ENCODE measurements around the gene FANCD2OS. TPM values are rescaled to one million over a fixed set of nuclear protein-coding genes. Genes with fewer than 3 reads are reported as not detected.

FANCD2OS gene
- total and polyA plus RNA-seq, 4 donors, result not detected

GRCh38 chr3:10085738-10086137, 22.3 kb downstream of the FANCD2OS start:
- no peak for DNase-seq (ENCODE audit: low spot score)
- no peak for TF ChIP-seq EGR1 (IDR thresholded peaks at IDR 0.05; ENCODE audit: low read depth in 2 of 2)
- WGBS, result 94% methylated on average over 1 of the region's 1 CpG

DNA sequence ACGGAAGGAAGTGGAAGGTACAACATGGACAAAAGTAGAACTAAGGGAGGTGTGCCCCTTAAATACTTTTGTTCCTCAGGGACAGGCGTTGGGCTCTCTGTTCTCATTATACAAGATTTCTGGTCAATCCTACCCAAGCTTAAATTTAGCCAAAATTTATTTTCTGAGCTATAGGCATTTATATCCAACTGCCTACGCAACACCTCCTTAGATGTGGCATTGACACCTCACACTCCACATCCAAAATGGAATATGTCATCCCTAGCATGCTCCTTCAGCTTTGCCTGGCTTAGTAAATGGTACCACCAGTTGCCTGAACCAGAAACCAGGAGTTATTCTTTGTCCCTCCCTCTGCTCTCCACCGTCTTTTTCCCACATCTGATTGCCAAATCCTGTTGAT, 26.2 kb downstream of the FANCD2OS start:
- Histone ChIP-seq H3K27ac (ENCODE audit: low read depth in 1 of 2, low read length in 2 of 2) (no peak overlapping the region), H3K9ac (ENCODE audit: low read depth in 1 of 2, low read length in 2 of 2) (no peak overlapping the region), H3K27me3 (ENCODE audit: control insufficient read depth in 4 of 4, insufficient read depth in 4 of 4, low read length in 3 of 4) (no peaks in the 10 kb centered on the region), H3K9me3 (ENCODE audit: control insufficient read depth in 4 of 4, low read length in 3 of 4) (no peaks in the 10 kb centered on the region), H3K4me1 (ENCODE audit: control insufficient read depth in 4 of 4, insufficient read depth in 4 of 4, low read length in 3 of 4) (no peaks in the 10 kb centered on the region), H3K36me3 (ENCODE audit: control insufficient read depth in 4 of 4, insufficient read depth in 3 of 4, low read depth in 1 of 4, low read length in 3 of 4) (no peaks in the 10 kb centered on the region), H3K4me3 (ENCODE audit: low read depth in 1 of 3, low read length in 3 of 3) (no peak overlapping the region)
- 96% methylated on average over 4 of the region's 4 CpGs for WGBS
- TF ChIP-seq FOXA2 (IDR thresholded peaks at IDR 0.05) (no peak), NR2F2 (IDR thresholded peaks at IDR 0.05) (no peak), HNF4A (conservative IDR thresholded peaks at IDR 0.05) (no peak), ZBTB33 (IDR thresholded peaks at IDR 0.05) (no peak), CTCF (IDR thresholded peaks at IDR 0.05; ENCODE audit: low read depth, low read length, missing input control) (no peak), REST (IDR thresholded peaks at IDR 0.05) (no peak), RXRA (IDR thresholded peaks at IDR 0.05) (no peak), ATF3 (IDR thresholded peaks at IDR 0.05) (no peak), FOXA1 (IDR thresholded peaks at IDR 0.05) (no peak), GABPA (IDR thresholded peaks at IDR 0.05 in 1 of 2, conservative IDR thresholded peaks at IDR 0.05 in 1 of 2) (no peak), EGR1 (IDR thresholded peaks at IDR 0.05; ENCODE audit: low read depth in 2 of 2) (no peak), SP1 (IDR thresholded peaks at IDR 0.05) (no peak)
- TF ChIP-seq, protein P1, sequence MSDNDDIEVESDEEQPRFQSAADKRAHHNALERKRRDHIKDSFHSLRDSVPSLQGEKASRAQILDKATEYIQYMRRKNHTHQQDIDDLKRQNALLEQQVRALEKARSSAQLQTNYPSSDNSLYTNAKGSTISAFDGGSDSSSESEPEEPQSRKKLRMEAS (IDR thresholded peaks at IDR 0.05), result no peak
- no peak for DNase-seq (ENCODE audit: low spot score)

More at GRCh38 chr3:10085738-10086137, 22.3 kb downstream of the FANCD2OS start:
- no peaks in the 10 kb centered on the region for H3K4me1 ChIP-seq (ENCODE audit: control insufficient read depth in 4 of 4, insufficient read depth in 4 of 4, low read length in 3 of 4)
- no peaks in the 10 kb centered on the region for H3K27me3 ChIP-seq (ENCODE audit: control insufficient read depth in 4 of 4, insufficient read depth in 4 of 4, low read length in 3 of 4)
- H3K36me3 ChIP-seq (ENCODE audit: control insufficient read depth in 4 of 4, insufficient read depth in 3 of 4, low read depth in 1 of 4, low read length in 3 of 4), result no peaks in the 10 kb centered on the region
- H3K9me3 ChIP-seq (ENCODE audit: control insufficient read depth in 4 of 4, low read length in 3 of 4), result no peaks in the 10 kb centered on the region
- no peak overlapping the region for H3K4me3 ChIP-seq (ENCODE audit: low read depth in 1 of 3, low read length in 3 of 3)
- no peak overlapping the region for H3K9ac ChIP-seq (ENCODE audit: low read depth in 1 of 2, low read length in 2 of 2)
- H3K27ac ChIP-seq (ENCODE audit: low read depth in 1 of 2, low read length in 2 of 2), result no peak overlapping the region
